ENCODE data around the gene IRAK2.

IRAK2 gene

GRCh38 chr3:10185804-10186762, 21.4 kb downstream of the IRAK2 start:
- TF ChIP-seq SIN3A (IDR thresholded peaks at IDR 0.05; ENCODE audit: borderline replicate concordance, insufficient read depth, low read length) (no peak), REST (IDR thresholded peaks at IDR 0.05; ENCODE audit: insufficient read depth in 1 of 2, low read depth in 2 of 2, low read length in 2 of 2) (no peak), TAF1 (IDR thresholded peaks at IDR 0.05; ENCODE audit: borderline replicate concordance, insufficient read depth, low read length) (no peak), POLR2AphosphoS5 (IDR thresholded peaks at IDR 0.05; ENCODE audit: low read depth, low read length) (no peak), FOXP2 (optimal IDR thresholded peaks at IDR 0.05; ENCODE audit: borderline replicate concordance, extremely low read depth, extremely low read length, insufficient read depth) (no peak)

- no peak for TF ChIP-seq TAF1 (IDR thresholded peaks at IDR 0.05; ENCODE audit: borderline replicate concordance, insufficient read depth, low read length)
- no peak for TF ChIP-seq FOXP2 (optimal IDR thresholded peaks at IDR 0.05; ENCODE audit: borderline replicate concordance, extremely low read depth, extremely low read length, insufficient read depth)
- no peak for TF ChIP-seq POLR2AphosphoS5 (IDR thresholded peaks at IDR 0.05; ENCODE audit: low read depth, low read length)
- TF ChIP-seq SIN3A (IDR thresholded peaks at IDR 0.05; ENCODE audit: borderline replicate concordance, insufficient read depth, low read length): no peak
- no peak for TF ChIP-seq REST (IDR thresholded peaks at IDR 0.05; ENCODE audit: insufficient read depth in 1 of 2, low read depth in 2 of 2, low read length in 2 of 2)
These were observed 22.7 kb downstream of the IRAK2 start for GRCh38 chr3:10187290-10187876.

- TF ChIP-seq SIN3A (IDR thresholded peaks at IDR 0.05; ENCODE audit: borderline replicate concordance, insufficient read depth, low read length) (no peak), POLR2AphosphoS5 (IDR thresholded peaks at IDR 0.05; ENCODE audit: low read depth, low read length) (no peak), REST (IDR thresholded peaks at IDR 0.05; ENCODE audit: insufficient read depth in 1 of 2, low read depth in 2 of 2, low read length in 2 of 2) (no peak), FOXP2 (optimal IDR thresholded peaks at IDR 0.05; ENCODE audit: borderline replicate concordance, extremely low read depth, extremely low read length, insufficient read depth) (no peak), TAF1 (IDR thresholded peaks at IDR 0.05; ENCODE audit: borderline replicate concordance, insufficient read depth, low read length) (no peak)
These were observed 23.2 kb downstream of the IRAK2 start for GRCh38 chr3:10187944-10188343.

GRCh38 chr3:10188804-10189556, 24.3 kb downstream of the IRAK2 start:
- TF ChIP-seq REST (IDR thresholded peaks at IDR 0.05; ENCODE audit: insufficient read depth in 1 of 2, low read depth in 2 of 2, low read length in 2 of 2): no peak
- no peak for TF ChIP-seq FOXP2 (optimal IDR thresholded peaks at IDR 0.05; ENCODE audit: borderline replicate concordance, extremely low read depth, extremely low read length, insufficient read depth)
- no peak for TF ChIP-seq SIN3A (IDR thresholded peaks at IDR 0.05; ENCODE audit: borderline replicate concordance, insufficient read depth, low read length)
- TF ChIP-seq POLR2AphosphoS5 (IDR thresholded peaks at IDR 0.05; ENCODE audit: low read depth, low read length): no peak
- no peak for TF ChIP-seq TAF1 (IDR thresholded peaks at IDR 0.05; ENCODE audit: borderline replicate concordance, insufficient read depth, low read length)
